Esophagus muscularis mucosa (tissue), 4 donors: Measurements from ENCODE around the gene PRR5. TPM values are rescaled to one million over a fixed set of nuclear protein-coding genes. Genes with fewer than 3 reads are reported as not detected.

Experiments used
- DNase-seq: peaks from one replicate; pipeline ENCODE4 v3.0.0-alpha.2; 2017; ENCODE audit errors: extremely low spot score
- H3K27ac ChIP-seq, 4 donors: fragments of 200-600 bp; sonication (generic); replicated peaks in 1 of 4; 1 replicate in 3 of 4; 2 replicates in 1 of 4; pipeline ENCODE4 v1.5.1; 2016 to 2019; ENCODE audit warnings: mild to moderate bottlenecking in 1 of 4
- H3K27me3 ChIP-seq, 4 donors: fragments of 200-600 bp; sonication (generic); one replicate each; pipeline versions ENCODE4 v1.5.1 to v1.6.0; 2016 to 2019
- H3K36me3 ChIP-seq, 4 donors: fragments of 200-600 bp; sonication (generic); one replicate each; pipeline ENCODE4 v1.5.1; 2016 to 2019
- H3K4me1 ChIP-seq, 4 donors: fragments of 200-600 bp; sonication (generic); one replicate each; pipeline ENCODE4 v1.5.1; 2016 to 2019
- H3K4me3 ChIP-seq, 4 donors: fragments of 200-600 bp; sonication (generic); 1 replicate in 2 of 4; 2 replicates in 2 of 4; pipeline ENCODE4 v1.5.1; 2016 to 2019; ENCODE audit warnings: mild to moderate bottlenecking in 4 of 4, moderate library complexity in 1 of 4
- H3K9me3 ChIP-seq, 4 donors: fragments of 200-600 bp; sonication (generic); 1 replicate in 3 of 4; 2 replicates in 1 of 4; pipeline ENCODE4 v1.5.1; 2016 to 2019
- EP300 ChIP-seq: sonication (generic); formaldehyde crosslinking; IDR thresholded peaks from one replicate; pipeline ENCODE4 v1.6.1; 2017; ENCODE audit warnings: antibody characterized with exemption
- POLR2A ChIP-seq: fragments of 450-650 bp; IDR thresholded peaks from one replicate; pipeline ENCODE4 v1.6.1; 2017; ENCODE audit warnings: antibody characterized with exemption, moderate library complexity, mild to moderate bottlenecking, low read depth
- POLR2AphosphoS5 ChIP-seq, 2 donors: sonication (generic); formaldehyde crosslinking; IDR thresholded peaks; one replicate each; pipeline ENCODE4 v1.6.1; 2017; ENCODE audit warnings: antibody characterized with exemption in 2 of 2
- WGBS: methylation state at CpG from one replicate; pipeline ENCODE4 v1.1.5; 2018; 5-methylcytosine and 5-hydroxymethylcytosine counted together
- intact Hi-C: fragments of 100-400 bp; cut with DNase I; formaldehyde crosslinking; loops from one replicate; pipeline ENCODE4 v1.15.1; 2023
- total RNA-seq, 4 donors: library from RNA; depleted of rRNA; stranded (reverse); fragments of >200 nt; gene quantifications; one replicate each; pipeline versions ENCODE4 v1.1.0 to v1.2.1, GENCODE V29; 2016
- TF ChIP-seq, protein P1 (sequence below), 3 experiments: fragments of 200-600 bp in 2 of 3; fragments of 450-650 bp in 1 of 3; sonication (generic) in 2 of 3; IDR thresholded peaks; one replicate each; pipeline ENCODE4 v1.5.1; 2017 to 2019; ENCODE audit warnings: antibody characterized with exemption in 3 of 3, mild to moderate bottlenecking in 2 of 3, moderate library complexity in 1 of 3

Gene PRR5
- total RNA-seq, 4 donors from 2014 or later: 5.6 to 16.6 (median 11.4) TPM

DNA sequence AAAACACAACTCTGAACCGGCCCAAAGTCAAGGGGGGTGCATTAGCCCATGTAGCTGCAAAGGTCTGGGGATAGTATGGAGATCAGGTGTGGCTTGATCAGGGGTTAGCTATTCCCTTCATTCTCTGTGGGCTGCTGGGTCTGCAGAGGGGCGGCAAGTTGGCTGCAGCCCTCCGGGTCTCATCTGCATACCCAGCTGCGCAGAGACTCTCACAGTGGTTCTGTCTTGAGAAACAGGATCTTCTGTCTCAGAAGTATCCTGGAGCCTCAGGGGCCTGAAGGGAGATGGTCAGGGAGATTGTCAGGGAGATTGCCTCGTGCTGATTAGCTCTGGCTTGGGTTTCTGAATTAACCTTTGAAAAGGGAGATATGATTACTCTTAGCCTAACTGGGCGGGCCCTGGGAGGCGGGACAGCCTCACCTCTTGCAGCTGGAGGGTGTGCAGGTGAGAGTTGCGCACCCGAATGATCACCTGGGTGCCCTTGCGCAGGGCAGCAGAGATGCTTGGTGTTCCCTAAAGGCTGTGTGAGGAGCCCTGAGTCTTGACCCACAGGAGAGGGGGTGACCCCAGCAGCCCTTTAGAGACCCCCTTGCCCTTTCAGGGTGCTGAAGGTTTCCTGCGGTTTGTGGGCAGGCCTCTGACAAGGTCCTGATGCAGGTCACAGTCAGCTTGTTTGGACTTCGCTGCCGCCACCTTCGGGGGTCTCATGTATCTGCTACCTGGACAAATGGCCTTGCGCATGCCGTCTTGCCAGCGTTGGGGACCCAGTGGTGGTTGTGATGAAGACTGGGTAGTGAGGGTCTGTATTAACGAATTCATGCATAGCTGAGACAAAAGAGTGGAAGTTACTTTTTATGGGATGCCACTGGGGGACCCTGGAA, 57.7 kb downstream of the PRR5 start:
- no peak overlapping the region for H3K4me3 ChIP-seq
- H3K4me1 ChIP-seq: no peaks in the 10 kb centered on the region
- 88% methylated on average over 18 of the region's 18 CpGs for WGBS
- H3K27me3 ChIP-seq: peaks cover 0 to 44% (median 2%) of the 10 kb centered on the region in 4 donors
- TF ChIP-seq POLR2A (no peak), EP300 (no peak), POLR2AphosphoS5 (IDR thresholded peaks at IDR 0.05) (no peak)
- TF ChIP-seq, protein P1, sequence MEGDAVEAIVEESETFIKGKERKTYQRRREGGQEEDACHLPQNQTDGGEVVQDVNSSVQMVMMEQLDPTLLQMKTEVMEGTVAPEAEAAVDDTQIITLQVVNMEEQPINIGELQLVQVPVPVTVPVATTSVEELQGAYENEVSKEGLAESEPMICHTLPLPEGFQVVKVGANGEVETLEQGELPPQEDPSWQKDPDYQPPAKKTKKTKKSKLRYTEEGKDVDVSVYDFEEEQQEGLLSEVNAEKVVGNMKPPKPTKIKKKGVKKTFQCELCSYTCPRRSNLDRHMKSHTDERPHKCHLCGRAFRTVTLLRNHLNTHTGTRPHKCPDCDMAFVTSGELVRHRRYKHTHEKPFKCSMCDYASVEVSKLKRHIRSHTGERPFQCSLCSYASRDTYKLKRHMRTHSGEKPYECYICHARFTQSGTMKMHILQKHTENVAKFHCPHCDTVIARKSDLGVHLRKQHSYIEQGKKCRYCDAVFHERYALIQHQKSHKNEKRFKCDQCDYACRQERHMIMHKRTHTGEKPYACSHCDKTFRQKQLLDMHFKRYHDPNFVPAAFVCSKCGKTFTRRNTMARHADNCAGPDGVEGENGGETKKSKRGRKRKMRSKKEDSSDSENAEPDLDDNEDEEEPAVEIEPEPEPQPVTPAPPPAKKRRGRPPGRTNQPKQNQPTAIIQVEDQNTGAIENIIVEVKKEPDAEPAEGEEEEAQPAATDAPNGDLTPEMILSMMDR (IDR thresholded peaks at IDR 0.05): no peak
- H3K36me3 ChIP-seq: no peaks in the 10 kb centered on the region
- intact Hi-C loops: no loop called here
- H3K9me3 ChIP-seq: no peaks in the 10 kb centered on the region
- no peak overlapping the region for H3K27ac ChIP-seq
- no peak for DNase-seq

DNA sequence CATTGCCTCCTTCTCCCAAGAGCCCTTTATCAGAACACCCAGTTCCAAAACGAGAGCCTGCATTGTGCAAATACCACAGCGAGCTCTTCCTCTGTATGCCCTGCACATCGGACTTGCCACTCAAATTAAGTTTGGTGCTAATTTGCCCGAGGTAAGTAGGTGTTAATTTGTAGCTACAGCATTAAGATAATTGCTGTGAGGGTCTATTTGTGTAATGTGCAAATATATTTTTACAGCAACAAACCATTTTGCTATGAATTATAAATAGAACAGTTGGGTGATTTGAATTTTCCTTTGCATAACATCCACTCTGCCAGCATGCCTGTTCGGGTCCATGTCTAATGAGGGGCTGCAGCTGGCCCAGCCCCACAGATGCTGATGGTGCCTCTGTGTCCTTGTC, 58.5 kb downstream of the PRR5 start:
- Histone ChIP-seq H3K27me3 (peaks cover 0 to 44% (median 0%) of the 10 kb centered on the region in 4 donors), H3K9me3 (no peaks in the 10 kb centered on the region), H3K4me1 (no peaks in the 10 kb centered on the region), H3K27ac (no peak overlapping the region), H3K36me3 (no peaks in the 10 kb centered on the region), H3K4me3 (no peak overlapping the region)
- TF ChIP-seq POLR2AphosphoS5 (IDR thresholded peaks at IDR 0.05): no peak
- TF ChIP-seq, protein P1 (IDR thresholded peaks at IDR 0.05): no peak
- TF ChIP-seq EP300: no peak
- TF ChIP-seq POLR2A: no peak
- intact Hi-C loops: no loop called here
- WGBS: 66% methylated on average over 5 of the region's 5 CpGs
- DNase-seq: no peak

DNA sequence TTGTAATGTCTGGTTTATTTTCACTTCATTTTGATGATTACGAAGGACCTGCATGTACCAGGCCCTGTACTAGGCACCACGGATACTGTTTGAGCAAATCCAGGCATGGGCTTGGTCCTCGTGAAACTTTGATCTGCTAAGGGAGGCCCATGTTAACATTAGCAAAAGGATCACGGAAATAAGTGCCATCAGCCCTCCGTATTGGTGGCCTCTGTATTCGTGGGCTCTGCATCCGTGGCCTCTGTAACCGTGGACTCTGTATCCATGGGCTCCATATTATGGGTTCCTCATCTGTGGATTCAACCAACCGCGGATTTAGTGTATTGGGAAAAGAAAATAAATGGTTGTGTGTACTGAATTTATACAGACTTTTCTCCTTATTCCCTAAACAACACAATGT, 59.0 kb downstream of the PRR5 start:
- Histone ChIP-seq H3K4me3 (no peak overlapping the region), H3K36me3 (no peaks in the 10 kb centered on the region), H3K27me3 (peaks cover 0 to 43% (median 0%) of the 10 kb centered on the region in 4 donors), H3K27ac (no peak overlapping the region), H3K9me3 (no peaks in the 10 kb centered on the region), H3K4me1 (no peaks in the 10 kb centered on the region)
- intact Hi-C loops: no loop called here
- TF ChIP-seq POLR2A (no peak), EP300 (no peak)
- TF ChIP-seq, protein P1 (IDR thresholded peaks at IDR 0.05): no peak
- no peak for DNase-seq
- 82% methylated on average over 8 of the region's 10 CpGs for WGBS

DNA sequence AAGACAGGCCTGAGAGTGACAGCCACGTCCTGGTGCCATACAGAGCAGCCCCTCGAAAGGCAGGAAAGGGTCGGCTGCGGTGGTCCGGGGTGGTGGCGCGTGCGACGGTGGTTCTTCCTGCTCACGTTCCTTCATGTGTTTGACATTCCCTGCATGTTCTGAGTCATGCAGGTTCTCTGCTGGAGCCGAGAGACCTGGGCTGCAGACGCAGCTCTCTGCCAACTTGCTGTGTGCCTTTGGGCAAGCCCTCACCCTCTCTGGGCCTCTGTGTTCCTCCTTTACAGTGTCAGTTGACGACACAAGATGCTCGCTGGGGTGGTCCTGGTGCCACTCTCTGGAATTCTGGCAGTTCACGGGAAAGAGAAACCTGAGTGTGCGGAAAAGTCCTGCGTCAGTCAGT, 62.4 kb downstream of the PRR5 start:
- DNase-seq: no peak
- 87% methylated on average over 17 of the region's 17 CpGs for WGBS

More for the DNA sequence above, 62.4 kb downstream of the PRR5 start:
- no peaks in the 10 kb centered on the region for H3K4me1 ChIP-seq
- intact Hi-C loops: no loop called here
- no peaks in the 10 kb centered on the region for H3K36me3 ChIP-seq
- H3K27ac ChIP-seq: no peak overlapping the region
- H3K4me3 ChIP-seq: no peak overlapping the region
- TF ChIP-seq POLR2AphosphoS5 (IDR thresholded peaks at IDR 0.05): no peak
- TF ChIP-seq, protein P1 (IDR thresholded peaks at IDR 0.05): no peak
- no peak for TF ChIP-seq EP300
- TF ChIP-seq POLR2A: no peak
- H3K27me3 ChIP-seq: peaks cover 0 to 34% (median 0%) of the 10 kb centered on the region in 4 donors
- no peaks in the 10 kb centered on the region for H3K9me3 ChIP-seq
